Fibroblast of skin of left biceps (primary cell): ENCODE measurements around the gene MYO1B.

Experiments used
- DNase-seq, 2 experiments: peaks; one replicate each; pipeline ENCODE4 v3.0.0-alpha.2; 2013; ENCODE audit warnings: low read depth in 2 of 2

Gene MYO1B

DNA sequence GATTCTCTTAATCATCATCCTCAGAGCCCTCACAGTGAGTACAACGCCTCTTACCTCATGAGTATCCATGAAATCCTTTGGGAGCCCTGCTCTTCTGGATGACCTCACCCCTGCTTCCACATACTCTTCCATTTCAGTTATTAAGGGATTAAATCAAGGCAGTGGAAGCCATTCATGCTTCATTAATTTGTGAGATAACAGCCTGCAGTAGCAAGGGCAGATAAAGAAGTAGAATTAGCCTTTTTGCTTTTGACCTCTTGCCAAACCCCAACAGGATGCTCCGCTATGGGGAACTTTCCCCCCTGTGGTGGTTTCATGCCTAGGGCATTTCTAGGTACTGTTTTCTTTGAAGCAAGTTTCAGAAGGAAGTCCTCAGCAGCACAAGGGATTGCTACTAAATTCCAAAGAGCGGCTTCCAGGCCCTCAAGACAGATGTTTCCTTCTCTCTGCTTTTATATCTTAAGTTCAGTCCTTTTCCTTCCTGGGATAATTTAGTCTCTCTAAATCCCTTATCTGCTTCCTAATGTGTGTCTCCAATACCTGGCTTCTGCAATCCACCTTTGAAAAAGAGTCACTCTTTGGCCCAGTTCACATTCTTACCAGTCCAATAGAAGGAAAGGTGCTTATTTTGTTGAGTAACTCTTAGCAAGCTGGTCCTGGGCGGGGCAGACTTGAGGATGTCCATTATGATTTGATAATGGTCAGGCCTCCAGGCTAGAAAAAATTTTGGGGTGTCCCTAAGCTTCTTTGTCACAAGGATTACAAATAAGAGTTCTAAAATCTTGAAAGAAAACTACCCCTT is 76.9 kb downstream of the MYO1B start:
- DNase-seq: peak; percentile 47 to 50

DNA sequence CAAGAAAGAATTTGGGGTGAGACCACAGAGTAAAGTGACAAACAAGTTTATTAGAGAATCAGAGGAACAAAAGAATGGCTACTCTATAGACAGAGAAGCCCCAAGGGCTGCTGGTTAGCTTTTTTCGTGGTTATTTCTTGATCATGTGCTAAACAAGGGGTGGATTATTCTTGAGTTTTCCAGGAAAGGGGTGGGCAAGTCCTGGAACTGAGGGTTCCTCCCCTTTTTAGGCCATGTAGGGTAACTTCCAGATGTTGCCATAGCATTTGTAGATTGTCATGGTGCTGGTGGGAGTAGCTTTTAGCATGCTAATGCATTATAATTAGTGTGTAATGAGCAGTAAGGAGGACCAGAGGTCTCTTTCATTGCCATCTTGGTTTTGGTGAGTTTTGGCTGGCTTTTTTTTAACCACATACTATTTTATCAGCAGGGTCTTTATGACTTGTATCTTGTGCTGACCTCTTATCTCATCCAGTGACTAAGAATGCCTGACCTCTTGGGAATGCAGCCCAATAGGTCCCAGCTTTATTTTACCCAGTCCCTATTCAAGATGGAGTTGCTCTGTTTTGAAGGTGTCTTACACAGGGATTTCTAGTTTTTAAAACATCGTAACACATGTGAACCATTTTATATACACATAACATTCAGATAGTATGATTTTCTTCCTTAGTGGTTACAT is 77.8 kb downstream of the MYO1B start:
- DNase-seq: no peak

DNA sequence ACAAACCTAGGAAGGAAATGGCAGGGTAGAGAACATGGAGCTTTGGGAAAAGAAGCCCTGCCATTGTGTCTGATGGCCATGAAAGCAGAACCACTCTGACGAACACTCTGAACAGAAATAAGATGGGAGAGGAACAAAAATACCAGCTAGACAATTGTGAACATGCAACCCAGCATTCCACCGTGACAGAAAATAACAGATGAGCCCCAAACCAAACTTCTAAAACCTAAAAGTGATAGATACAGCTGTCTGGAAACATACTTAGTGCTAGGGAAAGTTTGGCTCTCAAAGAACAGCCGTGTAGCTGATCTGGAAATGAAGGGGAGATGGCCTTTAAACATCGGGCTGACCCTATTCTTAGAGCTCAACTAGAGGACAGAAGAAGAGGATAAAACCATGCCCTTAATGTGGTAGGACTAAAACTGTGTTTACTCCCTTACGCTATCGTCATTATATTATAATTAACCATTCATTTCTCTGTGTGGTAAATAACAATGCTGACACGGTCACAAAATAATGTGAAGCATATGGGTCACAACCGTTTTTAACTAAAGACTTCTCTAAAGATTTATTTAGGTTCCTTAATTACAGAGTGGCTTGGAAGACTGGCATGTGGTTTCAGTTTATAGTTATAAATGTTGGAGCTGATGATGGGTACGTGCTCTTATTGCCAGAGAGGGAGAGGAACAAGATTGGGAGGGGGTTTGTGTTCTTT is 80.6 kb downstream of the MYO1B start:
- DNase-seq: no peak

DNA sequence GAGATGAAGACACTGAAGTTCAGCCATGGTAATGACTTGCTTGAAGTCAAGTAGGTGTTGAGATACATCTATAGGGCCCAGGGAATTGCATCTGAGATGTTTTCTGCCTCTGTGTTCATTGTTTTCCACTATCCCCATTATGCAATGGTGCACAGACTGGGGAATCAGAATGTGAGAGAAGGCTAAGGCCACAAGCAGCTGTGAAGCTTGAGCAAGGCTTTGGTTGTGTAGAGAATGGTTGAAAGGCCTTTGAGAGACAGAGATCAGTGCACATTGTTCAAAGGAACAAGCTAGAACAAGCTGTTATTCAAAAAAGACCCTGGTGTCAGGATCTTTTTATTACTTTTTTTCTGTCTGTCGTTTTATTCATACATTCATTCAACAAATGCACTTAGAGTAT is 82.3 kb downstream of the MYO1B start:
- no peak for DNase-seq

DNA sequence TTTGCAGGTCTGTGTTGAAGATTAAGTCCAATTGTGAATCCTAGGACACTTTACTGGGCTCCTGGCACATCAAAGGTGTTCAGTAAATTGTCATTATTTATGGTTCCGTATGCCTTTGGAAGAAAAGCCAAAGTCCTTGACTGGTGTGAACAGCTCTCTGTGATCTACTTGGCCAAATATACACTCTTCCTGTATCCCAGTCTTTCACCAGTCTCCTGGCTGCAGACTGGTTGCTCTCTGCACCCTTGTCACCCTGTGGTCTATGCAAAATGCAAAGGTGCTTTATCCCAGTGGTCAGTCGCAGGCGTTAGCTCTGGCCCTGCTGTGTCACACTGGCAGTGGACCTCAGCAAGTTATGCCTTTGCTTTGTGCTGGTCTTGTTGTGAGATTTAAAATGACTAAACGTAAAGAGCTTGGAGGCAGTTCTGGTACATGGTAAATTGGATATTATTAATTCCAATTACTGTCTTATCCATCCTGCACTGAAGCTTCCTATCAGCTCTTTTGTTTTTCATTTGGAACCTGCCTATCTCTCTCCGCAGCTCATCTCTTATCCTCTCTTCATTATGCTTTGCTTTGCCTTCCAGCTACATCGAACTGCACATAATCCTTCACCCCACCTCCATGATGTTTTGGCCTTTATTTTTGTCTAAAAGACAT is 83.1 kb downstream of the MYO1B start:
- no peak for DNase-seq

DNA sequence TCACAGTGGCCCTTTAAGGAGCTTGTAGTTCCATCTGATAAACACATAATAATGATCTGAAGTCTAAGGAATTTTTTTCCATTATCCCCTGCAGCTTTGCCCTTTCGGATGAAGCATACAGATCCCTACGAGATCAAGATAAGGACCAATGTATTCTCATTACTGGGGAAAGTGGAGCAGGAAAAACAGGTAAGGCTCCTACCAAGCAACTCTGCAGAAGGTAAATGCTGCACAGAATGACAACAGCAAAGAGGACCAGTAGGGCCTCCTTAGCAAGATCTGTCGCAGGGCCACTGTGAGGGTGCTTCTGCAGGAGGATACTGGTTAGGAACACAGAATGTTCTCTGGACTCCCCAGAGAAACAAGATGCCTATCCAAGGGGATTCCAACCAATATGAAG is 84.6 kb downstream of the MYO1B start:
- DNase-seq: no peak

DNA sequence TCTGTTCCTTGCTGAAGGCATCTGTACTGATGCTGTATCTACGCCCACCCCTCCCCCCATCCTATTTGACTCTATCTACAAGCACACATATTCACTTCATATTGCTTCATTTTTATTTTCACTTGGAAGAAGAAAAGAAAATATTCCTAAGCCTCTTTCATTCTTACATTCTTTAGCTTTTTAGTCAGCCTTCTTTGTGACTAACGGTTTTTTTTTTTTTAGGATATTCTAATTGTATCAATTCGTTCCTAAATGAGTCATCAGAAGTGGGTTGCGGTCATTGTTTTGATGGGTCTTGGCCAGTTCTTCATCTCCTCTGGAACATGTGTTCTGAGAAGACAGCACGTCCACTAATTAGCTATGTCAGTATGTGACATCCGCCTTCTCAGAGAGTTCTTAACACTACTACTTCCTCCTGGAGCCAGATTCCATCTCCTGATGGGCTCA is 88.7 kb downstream of the MYO1B start:
- DNase-seq: peak; percentile 97

DNA sequence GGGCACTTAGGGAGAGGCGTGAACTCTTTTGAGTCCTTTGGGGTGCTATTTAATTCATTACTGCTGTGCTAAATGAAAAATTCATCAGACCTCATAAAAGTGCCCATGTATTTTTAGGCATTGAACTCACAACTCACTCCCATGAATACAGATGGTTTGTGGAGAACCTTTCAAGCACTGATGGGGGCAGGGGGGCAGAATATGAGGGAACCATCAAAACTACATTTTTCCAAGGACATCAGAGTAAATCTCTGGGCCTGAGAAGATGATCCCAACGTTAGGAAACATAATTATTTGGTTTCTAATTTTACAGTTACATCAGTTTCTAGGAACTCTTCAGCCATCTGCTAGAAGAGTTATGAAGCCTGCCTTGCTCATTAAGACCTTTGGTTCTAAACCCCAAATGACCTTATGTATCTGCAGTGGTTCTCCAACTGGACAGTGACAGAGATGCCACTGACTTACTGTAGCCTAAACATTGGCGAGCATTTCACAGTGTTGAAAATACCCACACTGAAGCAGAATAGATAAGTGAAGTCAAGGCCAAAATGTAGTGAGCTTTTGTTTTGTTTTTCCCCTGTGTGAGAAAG is 90.8 kb downstream of the MYO1B start:
- DNase-seq: no peak

DNA sequence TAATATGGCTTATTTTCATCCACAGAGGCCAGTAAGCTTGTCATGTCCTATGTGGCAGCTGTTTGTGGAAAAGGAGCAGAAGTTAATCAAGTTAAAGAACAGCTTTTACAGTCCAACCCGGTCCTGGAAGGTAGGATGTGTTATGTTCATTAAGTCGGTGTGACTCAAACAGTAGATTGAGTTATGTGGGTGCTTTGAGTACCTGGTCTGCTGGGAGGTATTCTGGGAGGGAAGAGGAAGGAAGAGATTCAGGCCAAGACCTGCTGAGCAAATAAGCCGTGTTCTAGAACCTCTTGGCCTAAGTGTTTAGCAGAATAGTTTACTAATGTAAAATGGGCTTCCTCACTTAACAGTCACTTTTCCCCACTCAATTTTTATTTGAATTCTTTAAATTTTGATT is 96.2 kb downstream of the MYO1B start:
- DNase-seq: no peak

DNA sequence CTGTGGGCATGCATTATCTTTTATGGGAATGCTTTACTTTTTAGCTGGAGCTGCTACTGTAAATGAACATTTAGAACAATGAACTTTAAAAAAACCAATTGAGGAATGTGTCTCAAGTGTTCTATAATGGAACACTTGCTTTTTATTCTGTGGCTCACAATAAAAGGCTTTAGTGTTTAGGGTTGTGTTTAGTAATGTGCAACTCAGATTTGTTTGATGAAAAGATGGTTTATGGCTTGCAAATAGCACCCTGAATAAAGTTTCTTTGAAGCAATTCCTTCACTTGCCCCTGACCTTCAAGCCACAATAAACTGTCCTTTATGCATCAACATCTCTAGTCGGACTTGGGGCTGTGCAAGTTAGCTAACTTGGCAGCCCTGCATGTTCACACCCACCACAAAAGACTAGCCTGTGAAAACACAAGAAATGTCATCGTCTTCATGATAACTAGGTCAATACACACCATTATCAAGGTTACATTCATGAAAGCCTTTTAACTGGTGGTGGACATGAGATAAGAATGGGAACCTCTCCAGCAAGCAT is 98.7 kb downstream of the MYO1B start:
- no peak for DNase-seq

DNA sequence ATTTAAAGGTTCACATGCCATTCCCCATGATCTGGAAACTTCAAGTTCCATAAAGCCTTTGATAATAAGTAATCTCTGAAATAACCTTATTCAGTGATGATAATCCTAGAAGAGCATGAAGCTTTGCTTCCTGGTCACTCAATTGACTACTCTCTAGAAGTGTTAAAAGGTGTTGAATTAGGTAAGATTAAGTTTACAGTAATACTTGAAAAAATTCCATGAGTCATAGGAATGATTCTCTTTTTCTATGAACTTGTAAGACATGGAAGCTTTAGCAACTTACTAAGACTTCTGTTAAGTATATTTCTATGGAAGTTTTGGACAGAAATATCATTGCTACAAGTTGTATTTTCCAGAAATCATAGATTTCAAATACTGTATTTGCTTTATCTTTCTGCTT is 100.6 kb downstream of the MYO1B start:
- DNase-seq: no peak

DNA sequence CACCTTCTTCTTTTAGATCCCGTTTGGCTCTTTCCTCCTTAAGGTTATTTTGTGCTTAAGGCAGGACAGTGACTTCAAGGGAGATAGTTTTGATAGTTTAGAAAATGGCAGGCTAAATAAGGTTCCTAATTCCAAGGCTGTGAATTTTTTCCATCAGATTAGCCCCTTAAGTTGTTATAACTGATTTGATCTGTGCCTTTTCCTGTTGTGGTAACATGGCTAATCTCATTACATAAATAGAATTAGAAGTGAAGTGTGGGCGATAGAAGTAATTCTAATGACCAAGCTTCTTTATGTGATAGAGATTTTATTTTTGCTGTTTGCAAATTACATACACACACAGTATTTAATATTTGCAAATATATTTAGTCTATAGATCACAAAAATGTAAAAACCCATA is 102.0 kb downstream of the MYO1B start:
- DNase-seq: no peak

DNA sequence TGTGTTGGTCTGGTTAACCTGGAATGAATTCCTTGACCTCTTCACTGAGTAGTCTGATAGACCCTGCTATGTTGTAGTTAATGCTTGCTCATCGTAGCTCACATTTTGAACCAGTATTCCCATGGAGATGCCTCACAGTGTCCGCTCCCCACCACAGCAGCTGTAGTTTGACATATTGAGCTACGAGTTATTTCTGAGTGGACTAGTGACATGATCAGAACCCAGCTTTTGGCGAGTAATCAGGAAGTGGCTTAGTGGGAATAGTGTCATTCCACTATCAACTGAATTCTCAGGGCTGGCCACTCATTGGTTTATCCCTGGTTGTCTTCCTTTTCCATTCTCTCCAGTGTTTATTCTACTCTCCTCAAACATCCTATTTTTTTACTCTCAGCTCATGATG is 102.7 kb downstream of the MYO1B start:
- no peak for DNase-seq

DNA sequence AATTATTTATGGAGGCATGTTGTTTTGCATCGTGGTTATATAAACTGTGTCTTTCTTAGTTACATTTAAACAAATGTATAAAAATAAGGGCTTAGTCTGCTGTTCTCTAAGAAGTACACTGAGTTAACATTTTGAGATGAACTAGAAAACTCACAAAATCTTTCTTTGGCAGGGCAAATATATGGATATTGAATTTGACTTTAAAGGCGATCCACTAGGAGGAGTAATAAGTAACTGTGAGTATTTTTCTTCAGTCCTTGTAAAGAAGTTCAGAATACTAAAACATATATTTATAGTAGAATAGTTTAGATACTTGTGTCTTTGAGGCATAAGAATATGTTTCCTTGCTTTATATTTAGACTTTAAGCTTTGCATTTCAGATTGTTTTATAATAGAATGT is 104.8 kb downstream of the MYO1B start:
- no peak for DNase-seq

DNA sequence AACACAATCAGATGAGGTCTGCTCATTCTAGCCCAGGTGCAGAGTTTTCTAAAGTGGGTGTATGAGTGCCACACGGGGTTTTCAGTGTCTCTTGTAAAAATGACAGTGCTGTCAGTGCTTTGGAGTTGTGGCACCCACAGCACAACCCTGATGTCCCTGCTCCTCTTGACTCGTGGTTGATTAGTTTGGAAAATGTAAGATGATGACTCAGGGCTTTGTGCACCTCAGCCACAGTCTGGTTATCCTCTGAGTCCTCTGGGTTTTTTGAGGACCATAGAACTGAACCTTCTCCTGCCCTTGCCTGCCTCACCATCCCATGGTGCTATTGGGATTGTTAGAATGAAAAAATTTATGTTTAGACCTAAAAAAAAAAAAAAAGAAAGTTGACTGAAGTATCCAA is 105.6 kb downstream of the MYO1B start:
- no peak for DNase-seq

DNA sequence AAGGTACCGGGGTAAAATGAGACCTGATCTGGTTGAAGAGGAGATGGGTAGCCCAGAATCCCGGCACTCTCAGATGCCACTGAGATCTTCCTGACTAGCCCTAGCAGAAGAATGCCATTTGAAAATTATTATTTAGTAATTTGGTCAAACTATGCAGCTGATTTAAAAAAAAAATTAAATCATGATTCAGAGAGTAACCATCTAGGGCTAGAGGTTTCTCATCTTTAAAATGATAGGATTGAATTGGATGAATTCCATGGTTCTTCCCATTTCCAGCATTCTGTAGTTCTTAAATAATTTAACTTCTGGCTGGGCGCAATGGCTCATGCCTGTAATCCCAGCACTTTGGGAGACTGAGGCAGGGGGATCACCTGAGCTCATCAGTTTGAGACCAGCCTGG is 106.1 kb downstream of the MYO1B start:
- DNase-seq: peak; percentile 40 to 47

DNA sequence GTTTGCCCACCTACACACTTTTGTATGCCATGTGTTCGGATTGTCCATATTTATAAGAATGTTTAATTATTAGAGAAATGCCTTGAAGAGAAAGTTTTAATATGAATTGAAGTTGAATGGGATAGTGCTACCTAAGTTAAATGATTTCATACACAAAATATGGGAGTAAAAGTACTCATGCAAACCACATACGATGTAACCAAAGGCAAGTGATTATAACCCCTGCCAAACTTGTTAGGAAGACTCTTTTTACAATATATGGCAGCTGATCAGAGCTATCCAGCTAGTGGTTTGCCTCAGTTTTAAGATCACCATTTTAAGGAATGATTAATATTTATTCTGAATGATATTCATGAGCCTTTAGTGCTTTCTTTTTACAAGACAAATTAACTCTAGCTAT is 106.7 kb downstream of the MYO1B start:
- peak in 1 of 2 experiments; percentile 54 for DNase-seq

DNA sequence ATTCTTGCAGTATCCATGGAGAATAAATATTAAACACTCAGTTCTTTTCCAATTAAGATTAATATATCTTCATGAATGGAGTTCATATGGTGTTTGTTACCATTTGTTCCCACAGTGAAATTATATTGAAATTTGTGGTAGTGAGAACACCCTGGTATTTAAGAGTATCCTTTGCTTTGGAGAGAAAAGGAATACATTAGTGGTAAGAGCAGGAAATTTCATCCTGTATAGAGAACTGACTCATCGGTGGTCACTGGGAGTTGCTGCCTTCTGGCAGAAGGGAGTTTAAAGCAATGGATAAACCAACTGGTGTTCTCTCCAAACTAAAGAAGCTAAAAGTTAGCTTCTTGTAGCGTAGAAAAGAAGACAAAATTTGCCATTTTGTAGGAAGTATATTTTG is 107.3 kb downstream of the MYO1B start:
- DNase-seq: peak; percentile 60 to 69

DNA sequence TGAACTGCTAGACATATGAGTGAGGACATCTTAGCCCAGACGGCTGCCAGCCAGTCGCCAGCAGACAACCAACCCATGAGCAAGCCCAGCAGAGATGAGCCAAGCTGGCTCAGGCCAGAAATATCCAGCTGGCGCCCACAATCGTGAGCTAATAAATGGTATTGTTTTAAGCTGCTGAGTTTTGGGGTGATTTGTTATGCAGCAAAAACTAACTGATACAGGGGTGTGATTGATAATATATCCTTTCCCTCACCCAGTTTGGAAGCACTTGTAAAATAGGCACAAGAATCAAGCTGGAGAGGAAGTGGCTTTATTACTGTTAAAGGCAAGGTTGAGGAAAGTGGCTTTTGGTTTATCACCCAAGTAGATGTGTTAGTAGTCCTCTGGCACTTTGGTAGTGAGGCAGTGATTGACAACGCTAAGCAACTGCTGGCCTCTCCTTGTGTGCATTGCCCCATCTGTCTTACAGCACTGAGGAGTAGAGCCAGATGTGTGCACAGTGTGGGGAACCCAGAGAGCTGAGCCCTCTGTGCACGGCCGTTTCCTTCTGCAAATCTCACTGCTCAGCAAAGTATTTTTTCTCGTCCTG is 110.1 kb downstream of the MYO1B start:
- no peak for DNase-seq

DNA sequence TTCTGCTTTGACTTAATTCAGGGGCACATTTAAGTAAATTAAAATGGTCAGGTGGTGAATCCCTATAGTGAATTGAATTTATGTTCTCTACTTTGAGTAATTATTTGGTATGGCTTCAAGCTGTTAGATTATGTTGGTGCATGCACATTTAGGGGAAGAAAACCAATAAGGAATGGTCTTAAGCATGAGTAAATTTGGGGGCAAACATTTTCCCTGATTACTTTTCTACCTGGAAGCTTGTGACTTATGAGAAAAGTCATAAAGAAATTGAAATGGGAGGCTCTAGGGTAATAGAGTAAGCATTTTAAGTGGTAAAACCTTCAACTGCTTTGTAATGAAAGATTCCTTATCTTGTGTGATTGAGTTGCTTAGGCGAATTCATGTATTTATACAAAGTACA is 112.5 kb downstream of the MYO1B start:
- DNase-seq: no peak

DNA sequence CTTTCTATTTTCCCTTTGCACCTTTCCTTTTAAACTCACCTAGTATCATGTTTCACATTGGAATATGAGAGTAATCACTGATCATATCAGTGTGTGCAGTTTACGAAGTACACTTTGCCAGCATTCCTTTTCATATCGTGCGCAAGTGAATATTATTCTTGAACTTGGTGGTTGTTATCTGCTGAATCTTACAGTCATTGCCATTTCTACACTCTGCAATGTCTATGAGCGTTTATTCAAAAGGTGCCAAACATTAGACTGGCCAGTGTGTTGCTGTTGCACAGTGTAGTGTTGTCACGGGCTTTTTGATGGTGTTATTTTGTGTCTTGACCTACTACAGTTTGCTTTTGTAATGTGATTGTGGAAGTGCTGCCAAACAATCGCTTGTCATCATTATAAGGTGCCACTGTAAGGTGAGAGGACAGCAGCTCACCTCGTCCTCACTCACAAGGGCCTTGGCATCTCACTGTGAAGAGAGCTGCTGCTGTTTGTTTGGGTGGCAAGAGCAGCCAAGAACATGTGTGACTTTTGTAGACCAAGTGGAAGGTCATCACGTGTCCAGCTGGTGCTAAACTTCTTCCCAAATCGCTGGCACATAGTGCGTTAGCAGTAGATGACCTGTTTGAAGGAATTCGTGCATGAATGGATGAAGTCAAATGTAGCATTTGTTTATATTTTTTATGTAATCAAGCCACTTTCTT is 113.3 kb downstream of the MYO1B start:
- DNase-seq: no peak
